Choroid plexus epithelial cell (primary cell): ENCODE results near the gene ZNF462.

Experiments
- DNase-seq: peaks from one replicate; pipeline ENCODE4 v3.0.0-alpha.2; 2010; ENCODE audit warnings: low read depth
- H3K4me3 ChIP-seq: 2 replicates; pipeline ENCODE4 v1.5.1; 2011; ENCODE audit warnings: low read depth, mild to moderate bottlenecking, control low read depth, low read length, moderate library complexity
- CTCF ChIP-seq: conservative IDR thresholded peaks from 2 replicates; pipeline ENCODE4 v1.5.1; 2011; ENCODE audit warnings: low read depth, mild to moderate bottlenecking, control low read depth, inconsistent platforms, low read length, moderate library complexity

ZNF462 gene

DNA sequence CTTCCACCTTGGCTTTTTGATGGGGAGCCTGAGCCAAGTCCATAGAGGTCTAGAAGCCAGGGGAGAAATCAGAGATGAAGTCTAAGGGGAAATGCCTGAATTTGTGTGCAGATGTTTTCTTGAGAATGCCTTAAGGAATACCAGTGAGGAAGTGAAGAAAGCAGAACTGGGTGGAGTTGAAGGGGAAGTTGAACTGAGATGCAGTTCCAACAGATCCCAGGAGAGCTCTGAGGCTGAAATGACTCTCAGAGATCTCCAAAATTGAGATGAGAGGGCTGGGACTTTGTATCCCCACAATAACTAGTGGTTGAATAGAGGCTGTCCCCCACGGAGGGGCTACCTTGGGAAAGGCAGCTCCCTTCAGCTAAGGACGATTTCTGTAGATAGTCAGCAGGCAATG is 197.1 kb downstream of the ZNF462 start:
- no peak for DNase-seq
- no peak for TF ChIP-seq CTCF
- no peak overlapping the region for H3K4me3 ChIP-seq
